Activated naive CD4-positive, alpha-beta T cell treated with anti-CD3 and anti-CD28 coated beads for 36 hours (primary cell): ENCODE results near the gene DOCK4. TPM values are rescaled to one million over a fixed set of nuclear protein-coding genes. Genes with fewer than 3 reads are reported as not detected.

Experiments
- CTCF ChIA-PET: fragments of 350-600 bp; sonication (Branson Sonifier 250); formaldehyde crosslinking; loops from one replicate; lab custom pipeline; 2021; ENCODE audit warnings: antibody characterized with exemption; lab: Charles Lee
- DNase-seq: peaks from one replicate; pipeline ENCODE4 v3.0.0-alpha.2; 2020
- H3K27ac Mint-ChIP-seq: one replicate; pipeline ENCODE4 v1.8.0; 2021; ENCODE audit warnings: mild to moderate bottlenecking, mixed read lengths
- H3K27me3 Mint-ChIP-seq: one replicate; pipeline ENCODE4 v1.8.0; 2021; ENCODE audit warnings: low read depth, mixed read lengths
- H3K36me3 Mint-ChIP-seq: one replicate; pipeline ENCODE4 v1.8.0; 2021; ENCODE audit warnings: low read depth, mixed read lengths
- H3K4me1 Mint-ChIP-seq: one replicate; pipeline ENCODE4 v1.8.0; 2021; ENCODE audit warnings: low read depth, mixed read lengths
- H3K4me3 Mint-ChIP-seq: one replicate; pipeline ENCODE4 v1.8.0; 2021; ENCODE audit warnings: mild to moderate bottlenecking, moderate library complexity, mixed read lengths
- H3K9me3 Mint-ChIP-seq: one replicate; pipeline ENCODE4 v1.8.0; 2021; ENCODE audit warnings: mixed read lengths
- intact Hi-C: fragments of 100-400 bp; cut with micrococcal nuclease; formaldehyde crosslinking; loops from one replicate; pipeline ENCODE4 v1.15.1; 2023
- total RNA-seq, 2 experiments: library from RNA; stranded (reverse); gene quantifications; one replicate each; pipeline ENCODE4 v1.2.3, GENCODE V29; 2021

The DOCK4 gene
- total RNA-seq, 2 experiments from 2014 or later, result 0.43 to 0.62 TPM

DNA sequence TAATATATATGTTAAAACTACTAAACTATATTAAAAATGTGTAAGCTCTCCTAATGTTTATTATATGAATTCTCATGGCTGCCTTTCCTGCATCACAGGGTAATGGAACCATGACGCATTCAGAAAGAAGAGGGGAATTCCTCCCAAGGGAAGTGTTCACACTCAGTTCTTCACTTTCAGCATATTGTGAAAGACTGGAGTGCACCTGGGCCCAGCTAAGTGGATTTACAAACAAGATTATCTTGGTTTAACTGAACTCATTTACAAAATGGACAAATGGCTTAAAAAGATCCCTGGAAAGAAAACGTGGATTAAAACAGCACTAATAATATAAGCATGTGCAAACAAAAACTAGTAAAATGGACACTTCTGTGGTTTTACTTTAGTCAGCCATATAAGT, 149.8 kb downstream of the DOCK4 start:
- peaks cover 2% of the 10 kb centered on the region for H3K4me1 Mint-ChIP-seq
- intact Hi-C loops, result no loop called here
- H3K27me3 Mint-ChIP-seq, result peaks cover 9% of the 10 kb centered on the region
- DNase-seq, result peak; percentile 31
- no peak overlapping the region for H3K27ac Mint-ChIP-seq
- CTCF ChIA-PET, result no interaction called here
- H3K36me3 Mint-ChIP-seq, result no peaks in the 10 kb centered on the region
- no peak overlapping the region for H3K4me3 Mint-ChIP-seq
- H3K9me3 Mint-ChIP-seq, result no peaks in the 10 kb centered on the region

DNA sequence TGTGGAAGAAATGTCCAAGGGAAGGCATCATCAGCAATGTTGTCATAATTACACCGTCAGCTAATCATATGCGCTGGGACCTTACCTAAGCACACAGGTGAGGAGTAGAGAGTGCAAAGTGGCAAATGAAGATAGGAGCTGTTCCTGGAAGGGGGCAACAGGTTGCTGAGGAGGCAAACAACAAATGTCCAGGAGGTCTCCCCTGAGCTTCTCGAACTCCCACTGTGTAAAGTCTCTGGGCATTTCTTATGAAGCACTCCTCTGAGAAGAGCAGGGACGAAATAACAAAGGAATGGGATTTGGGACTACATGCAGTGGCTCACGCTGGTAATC, 152.5 kb downstream of the DOCK4 start:
- H3K4me3 Mint-ChIP-seq, result no peak overlapping the region
- CTCF ChIA-PET, result interaction anchor here (0.7 kb wide), 1 partner anchor 136 kb away, joined by 3 read pairs; no protein-coding TSS in a partner anchor
- no peak for DNase-seq
- H3K27ac Mint-ChIP-seq, result no peak overlapping the region
- H3K36me3 Mint-ChIP-seq, result no peaks in the 10 kb centered on the region
- intact Hi-C loops, result no loop called here
- H3K27me3 Mint-ChIP-seq, result peaks cover 4% of the 10 kb centered on the region
- H3K9me3 Mint-ChIP-seq, result no peaks in the 10 kb centered on the region
- H3K4me1 Mint-ChIP-seq, result peaks cover 2% of the 10 kb centered on the region

DNA sequence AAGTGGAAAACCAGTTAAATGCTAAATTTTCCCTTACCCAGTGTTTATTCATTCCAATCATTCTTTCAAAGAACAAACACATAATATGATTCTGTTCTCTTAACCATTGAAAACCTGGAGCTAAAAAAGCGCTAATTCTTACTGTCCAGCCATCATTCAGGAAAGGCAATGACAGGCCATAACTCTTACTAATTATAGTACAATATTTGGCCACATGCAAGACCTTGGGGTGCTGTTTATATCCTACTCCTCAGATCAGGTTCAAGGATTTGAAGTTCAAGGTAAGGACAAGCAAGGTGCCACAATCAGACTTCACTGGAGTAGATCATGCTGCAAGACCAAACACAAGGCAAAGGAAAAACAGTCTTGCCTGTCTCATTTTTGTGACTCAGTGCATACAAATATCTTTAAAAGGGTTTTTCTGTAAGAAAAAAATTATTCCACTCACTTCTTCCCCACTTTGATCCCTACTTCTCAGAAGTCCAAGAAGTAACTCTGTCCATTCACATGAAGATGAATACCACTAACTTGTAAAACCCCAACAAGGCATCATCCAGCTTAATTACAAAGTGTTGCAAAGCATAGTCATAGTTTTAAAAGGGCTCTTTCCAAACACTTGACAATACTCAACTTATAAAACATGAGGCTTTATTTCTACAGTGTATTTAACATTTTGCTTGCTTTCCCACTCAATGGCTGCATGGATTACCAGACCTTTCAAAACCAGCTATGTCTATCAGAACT, 153.0 kb downstream of the DOCK4 start:
- H3K4me3 Mint-ChIP-seq, result no peak overlapping the region
- H3K9me3 Mint-ChIP-seq, result no peaks in the 10 kb centered on the region
- H3K36me3 Mint-ChIP-seq, result no peaks in the 10 kb centered on the region
- H3K4me1 Mint-ChIP-seq, result peaks cover 2% of the 10 kb centered on the region
- CTCF ChIA-PET, result interaction anchor here (0.7 kb wide), 1 partner anchor 137 kb away, joined by 3 read pairs; no protein-coding TSS in a partner anchor
- H3K27me3 Mint-ChIP-seq, result no peaks in the 10 kb centered on the region
- intact Hi-C loops, result no loop called here
- DNase-seq, result no peak
- no peak overlapping the region for H3K27ac Mint-ChIP-seq

DNA sequence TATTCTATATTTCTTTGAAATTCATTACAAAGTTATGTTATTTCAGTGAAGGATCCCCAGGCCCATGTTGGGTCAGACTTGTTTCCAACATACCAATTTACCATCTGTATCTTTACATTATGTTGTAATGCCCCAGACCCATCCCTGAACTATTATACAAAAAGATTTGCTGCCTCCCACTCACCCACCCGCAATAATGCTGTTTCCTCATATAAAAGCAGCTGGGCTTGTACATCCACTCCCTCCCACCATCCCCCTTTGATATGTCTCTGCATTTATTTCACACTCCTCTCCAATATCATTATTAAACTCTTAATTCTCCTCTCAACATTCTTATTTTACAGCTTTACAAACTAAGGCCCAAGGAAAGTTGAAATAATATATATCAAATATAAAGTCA, 153.7 kb downstream of the DOCK4 start:
- no peak for DNase-seq
- intact Hi-C loops, result no loop called here
- Mint-ChIP-seq H3K4me1 (peaks cover 2% of the 10 kb centered on the region), H3K27me3 (no peaks in the 10 kb centered on the region), H3K27ac (no peak overlapping the region), H3K9me3 (no peaks in the 10 kb centered on the region), H3K4me3 (no peak overlapping the region), H3K36me3 (no peaks in the 10 kb centered on the region)
- CTCF ChIA-PET, result no interaction called here

DNA sequence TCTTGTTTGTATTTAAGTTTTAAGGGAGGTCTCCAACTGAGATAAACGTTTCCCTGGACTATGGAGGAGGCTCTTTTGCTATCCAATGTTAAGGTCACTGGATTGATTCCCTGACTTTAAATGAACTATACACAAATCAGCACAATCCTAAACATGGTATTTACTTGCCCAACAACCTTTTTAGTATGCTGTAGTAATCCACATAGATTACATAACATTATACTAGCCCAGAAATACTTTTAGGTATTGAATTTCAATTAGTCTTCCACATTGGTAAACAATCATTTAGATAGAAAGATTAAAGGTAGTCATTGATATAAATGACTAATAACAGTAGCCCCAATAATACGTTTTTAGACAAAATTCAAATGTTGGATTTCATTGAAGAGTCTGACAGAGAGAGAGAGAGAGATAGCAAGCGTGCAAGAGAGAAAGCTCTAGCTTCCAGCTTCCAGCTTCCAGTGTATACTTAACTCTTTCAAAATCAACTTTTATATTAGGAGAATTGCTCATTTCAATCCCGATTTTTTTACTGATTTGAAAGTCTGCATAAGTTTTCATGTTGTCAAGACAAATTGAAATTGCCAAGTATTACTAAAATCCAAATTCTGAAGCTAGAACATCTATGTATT, 155.8 kb downstream of the DOCK4 start:
- no peak overlapping the region for H3K27ac Mint-ChIP-seq
- no peaks in the 10 kb centered on the region for H3K4me1 Mint-ChIP-seq
- no peaks in the 10 kb centered on the region for H3K9me3 Mint-ChIP-seq
- H3K27me3 Mint-ChIP-seq, result peaks cover under 1% of the 10 kb centered on the region
- intact Hi-C loops, result no loop called here
- no peaks in the 10 kb centered on the region for H3K36me3 Mint-ChIP-seq
- no peak overlapping the region for H3K4me3 Mint-ChIP-seq
- CTCF ChIA-PET, result no interaction called here
- no peak for DNase-seq

DNA sequence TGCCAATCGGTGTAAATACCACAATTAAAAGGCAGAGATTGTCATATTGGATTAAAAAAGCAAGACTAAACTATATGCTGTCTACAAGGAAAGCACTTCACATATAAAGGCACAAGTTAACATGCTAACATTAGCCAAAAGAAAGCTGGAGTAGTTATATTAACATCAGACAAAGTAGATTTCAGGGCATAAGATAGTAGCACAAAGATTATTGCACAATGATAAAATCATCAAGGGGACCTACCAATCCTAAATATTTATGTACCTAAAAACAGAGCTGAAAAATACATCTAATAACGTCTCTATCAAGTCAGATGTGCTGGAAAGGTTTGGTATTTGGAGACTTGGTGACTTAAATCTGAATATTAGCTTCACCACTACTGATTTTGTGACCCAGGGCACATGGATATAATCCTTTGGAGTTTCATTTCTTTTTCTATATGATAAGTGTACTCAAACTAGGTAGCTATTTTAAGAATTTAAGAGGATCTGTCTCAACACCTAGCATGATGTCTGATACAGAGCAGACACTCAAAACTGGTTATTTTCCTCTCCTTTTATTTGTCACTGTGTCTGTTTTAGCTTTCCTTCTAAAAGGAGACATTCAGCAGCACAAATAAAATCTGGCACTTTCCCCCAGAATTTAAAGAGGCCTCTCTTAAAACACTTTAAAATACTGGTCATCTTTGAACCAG, 156.5 kb downstream of the DOCK4 start:
- Mint-ChIP-seq H3K36me3 (no peaks in the 10 kb centered on the region), H3K27ac (no peak overlapping the region), H3K27me3 (peaks cover 6% of the 10 kb centered on the region), H3K9me3 (no peaks in the 10 kb centered on the region), H3K4me3 (no peak overlapping the region), H3K4me1 (no peaks in the 10 kb centered on the region)
- DNase-seq, result no peak
- CTCF ChIA-PET, result no interaction called here
- intact Hi-C loops, result no loop called here

DNA sequence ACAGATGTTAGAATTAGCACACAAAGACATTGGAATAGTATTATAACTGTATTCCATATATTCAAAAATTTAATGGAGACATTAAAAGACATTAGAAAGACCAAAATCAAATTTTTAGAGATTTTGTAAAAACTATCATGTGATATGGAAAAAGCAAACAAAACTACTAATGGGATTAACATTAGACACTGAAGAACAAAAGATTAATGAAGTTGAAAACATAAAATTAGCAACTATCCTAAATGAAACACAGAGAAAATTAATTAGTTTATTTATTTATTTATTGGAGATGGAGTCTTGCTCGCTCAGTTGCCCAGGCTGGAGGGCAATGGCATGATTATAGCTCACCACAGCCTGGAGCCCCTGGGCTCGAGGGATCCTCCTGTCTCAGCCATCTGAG, 158.8 kb downstream of the DOCK4 start:
- Mint-ChIP-seq H3K27me3 (peaks cover 10% of the 10 kb centered on the region), H3K4me3 (no peak overlapping the region), H3K4me1 (no peaks in the 10 kb centered on the region), H3K36me3 (no peaks in the 10 kb centered on the region), H3K9me3 (no peaks in the 10 kb centered on the region), H3K27ac (no peak overlapping the region)
- CTCF ChIA-PET, result no interaction called here
- no peak for DNase-seq
- intact Hi-C loops, result no loop called here

DNA sequence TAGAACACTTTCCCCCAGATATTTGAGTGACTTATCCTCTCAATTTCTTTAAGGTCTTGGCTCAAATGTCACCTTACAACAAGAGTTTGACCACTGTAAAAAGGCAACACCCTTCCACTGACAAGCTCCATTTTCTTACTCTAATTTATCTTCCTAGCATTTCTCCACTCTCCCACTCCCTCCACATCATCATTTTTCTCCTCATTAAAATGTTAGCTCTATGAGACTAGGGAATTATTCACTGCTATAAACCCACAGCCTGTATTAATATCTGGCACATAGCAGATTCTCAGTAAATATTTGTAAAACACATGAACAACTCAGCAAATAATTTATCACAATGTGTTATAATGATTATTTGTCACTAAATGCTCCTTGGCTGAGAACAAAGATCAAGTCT, 161.0 kb downstream of the DOCK4 start:
- intact Hi-C loops, result no loop called here
- no peak overlapping the region for H3K27ac Mint-ChIP-seq
- no peaks in the 10 kb centered on the region for H3K36me3 Mint-ChIP-seq
- DNase-seq, result no peak
- H3K9me3 Mint-ChIP-seq, result no peaks in the 10 kb centered on the region
- H3K4me3 Mint-ChIP-seq, result no peak overlapping the region
- peaks cover 10% of the 10 kb centered on the region for H3K27me3 Mint-ChIP-seq
- no peaks in the 10 kb centered on the region for H3K4me1 Mint-ChIP-seq
- CTCF ChIA-PET, result no interaction called here

DNA sequence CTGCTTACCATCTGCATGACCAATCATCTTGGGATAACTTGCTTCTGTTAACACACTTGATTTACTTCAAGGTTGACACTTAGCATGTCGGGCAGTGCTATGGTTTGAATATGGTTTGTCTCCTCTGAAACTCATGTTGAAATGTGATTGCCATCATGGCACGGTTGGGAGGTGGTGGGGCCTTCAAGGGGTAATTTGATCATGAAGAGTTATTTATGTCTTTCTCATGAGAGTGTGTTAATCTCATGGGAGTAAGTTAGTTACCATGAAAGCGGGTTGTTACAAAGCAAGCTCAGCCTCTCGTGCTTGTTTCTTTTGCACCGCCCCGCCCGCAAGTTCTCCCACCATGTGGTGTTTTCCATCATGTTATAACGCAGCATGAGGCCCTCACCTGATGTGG, 163.6 kb downstream of the DOCK4 start:
- intact Hi-C loops, result no loop called here
- no peaks in the 10 kb centered on the region for H3K4me1 Mint-ChIP-seq
- no peak overlapping the region for H3K27ac Mint-ChIP-seq
- CTCF ChIA-PET, result interaction anchor here (0.8 kb wide), 1 partner anchor 181 kb away, joined by 7 read pairs; no protein-coding TSS in a partner anchor
- H3K27me3 Mint-ChIP-seq, result peaks cover 11% of the 10 kb centered on the region
- no peaks in the 10 kb centered on the region for H3K9me3 Mint-ChIP-seq
- DNase-seq, result no peak
- no peaks in the 10 kb centered on the region for H3K36me3 Mint-ChIP-seq
- no peak overlapping the region for H3K4me3 Mint-ChIP-seq

DNA sequence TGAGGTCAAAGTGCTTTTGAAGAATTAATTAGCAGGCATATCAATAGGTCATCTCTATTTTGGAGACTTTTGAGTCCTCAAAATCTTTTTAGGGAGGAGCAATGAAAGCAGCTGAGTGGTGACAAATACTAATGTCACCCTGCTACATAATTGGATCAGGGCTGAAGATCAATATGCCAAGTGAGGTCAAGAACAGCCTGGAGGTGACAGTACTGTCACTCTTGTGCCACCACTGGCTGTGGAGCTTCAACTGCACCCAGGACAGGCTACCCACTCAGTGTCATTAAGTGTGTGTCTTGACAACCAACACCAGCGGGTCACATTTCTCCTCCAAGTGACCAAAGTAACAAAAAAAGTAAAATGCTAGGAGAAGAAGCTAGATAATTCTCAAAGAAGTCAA, 167.8 kb downstream of the DOCK4 start:
- no peaks in the 10 kb centered on the region for H3K9me3 Mint-ChIP-seq
- H3K36me3 Mint-ChIP-seq, result no peaks in the 10 kb centered on the region
- DNase-seq, result no peak
- CTCF ChIA-PET, result no interaction called here
- intact Hi-C loops, result no loop called here
- H3K4me3 Mint-ChIP-seq, result no peak overlapping the region
- no peaks in the 10 kb centered on the region for H3K4me1 Mint-ChIP-seq
- no peak overlapping the region for H3K27ac Mint-ChIP-seq
- peaks cover 7% of the 10 kb centered on the region for H3K27me3 Mint-ChIP-seq

DNA sequence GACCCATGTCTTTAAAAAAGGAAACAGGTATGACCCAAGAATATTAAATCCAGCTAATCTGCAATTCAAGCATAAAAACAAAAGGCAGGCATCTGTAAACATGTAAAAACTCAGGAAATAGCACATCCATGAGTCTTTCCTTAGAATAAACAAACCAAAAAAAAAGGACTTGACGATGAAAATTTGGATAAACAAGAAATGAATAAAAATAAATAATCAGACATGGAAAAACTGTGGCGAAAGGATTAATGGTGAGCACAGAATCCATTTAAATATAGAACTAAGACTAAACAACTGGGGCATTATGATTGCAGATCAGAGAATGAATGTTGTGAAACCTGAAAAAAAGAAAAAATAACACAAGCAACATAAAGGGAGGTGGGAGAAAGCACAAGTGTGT, 170.1 kb downstream of the DOCK4 start:
- CTCF ChIA-PET, result interaction anchor here (0.7 kb wide), 1 partner anchor 116 kb away, joined by 3 read pairs; no protein-coding TSS in a partner anchor
- no peaks in the 10 kb centered on the region for H3K9me3 Mint-ChIP-seq

DNA sequence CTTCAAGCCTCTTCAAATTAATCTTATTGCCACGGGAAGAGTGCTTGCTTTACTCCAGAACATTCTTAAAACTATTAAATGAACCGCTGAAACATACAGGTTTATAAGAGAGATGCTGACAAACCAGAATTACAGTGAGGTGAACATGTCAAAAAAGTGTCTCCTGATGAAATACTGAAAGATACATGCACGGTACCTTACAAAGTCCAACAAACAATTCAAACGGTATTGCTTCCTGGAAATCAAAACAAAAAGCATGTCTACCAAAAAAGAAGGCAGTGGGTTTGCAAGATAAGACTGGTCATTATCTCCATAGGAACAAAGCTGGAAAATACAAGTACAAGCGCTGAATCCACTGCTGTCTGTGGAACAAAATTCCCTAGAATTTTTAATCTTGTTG, 174.5 kb downstream of the DOCK4 start:
- intact Hi-C loops, result no loop called here
- CTCF ChIA-PET, result no interaction called here
- Mint-ChIP-seq H3K4me1 (no peaks in the 10 kb centered on the region), H3K9me3 (no peaks in the 10 kb centered on the region), H3K27ac (no peak overlapping the region), H3K36me3 (no peaks in the 10 kb centered on the region), H3K27me3 (peaks cover 10% of the 10 kb centered on the region), H3K4me3 (no peak overlapping the region)
- DNase-seq, result no peak

More for the DNA sequence above, 170.1 kb downstream of the DOCK4 start:
- Mint-ChIP-seq H3K36me3 (no peaks in the 10 kb centered on the region), H3K27ac (no peak overlapping the region), H3K27me3 (peaks cover 7% of the 10 kb centered on the region), H3K4me3 (no peak overlapping the region), H3K4me1 (no peaks in the 10 kb centered on the region)
- no peak for DNase-seq
- intact Hi-C loops, result no loop called here
